VCaP (cell line): ENCODE results near the gene KLF4.

Source experiments
- H3K27ac ChIP-seq: fragments of 450-650 bp; 2 replicates; pipeline ENCODE4 v1.5.1; 2017
- CTCF ChIP-seq: fragments of 450-650 bp; conservative IDR thresholded peaks from 2 replicates; pipeline ENCODE4 v1.5.1; 2017; ENCODE audit warnings: mild to moderate bottlenecking, moderate library complexity

The KLF4 gene

GRCh38 chr9:107489687-107490605, at the start of gene KLF4:
Gene KLF4, minus strand, starts transcription at chr9:107489769. Its CDS starts 597 bp downstream, at chr9:107489172.
- H3K27ac ChIP-seq = peak within 1 kb of the TSS; percentile 79
- TF ChIP-seq CTCF = no peak

- no peak for TF ChIP-seq CTCF
- no peak overlapping the region for H3K27ac ChIP-seq
Observed at GRCh38 chr9:107536462-107536861, 46.9 kb upstream of the KLF4 start.

- no peak for TF ChIP-seq CTCF
- no peak overlapping the region for H3K27ac ChIP-seq
Observed at GRCh38 chr9:107534510-107535078, 45.0 kb upstream of the KLF4 start.

- no peak overlapping the region for H3K27ac ChIP-seq
- TF ChIP-seq CTCF = no peak
Observed at GRCh38 chr9:107530679-107531078, 41.1 kb upstream of the KLF4 start.

GRCh38 chr9:107528686-107529085, 39.1 kb upstream of the KLF4 start:
- H3K27ac ChIP-seq = no peak overlapping the region
- TF ChIP-seq CTCF = no peak

- no peak overlapping the region for H3K27ac ChIP-seq
- TF ChIP-seq CTCF = no peak
Observed at GRCh38 chr9:107523539-107523938, 34.0 kb upstream of the KLF4 start.

- no peak overlapping the region for H3K27ac ChIP-seq
- TF ChIP-seq CTCF = no peak
Observed at GRCh38 chr9:107520186-107520585, 30.6 kb upstream of the KLF4 start.
